Psoas muscle (tissue), 8 donors: ENCODE data around the gene ROR2. TPM values are rescaled to one million over a fixed set of nuclear protein-coding genes. Genes with fewer than 3 reads are reported as not detected.
"Not testable (repeated sequence)": the region's sequence is repeated elsewhere in the genome, so short reads cannot be mapped to it uniquely, and the experiment has no call there.

Experiments used
- ATAC-seq, 4 donors: fragments of 200-7000 bp; cut with Tn5 transposase; one replicate each; pipeline ENCODE4 v1.9.1; 2020; ENCODE audit warnings: moderate library complexity in 3 of 4, mild to moderate bottlenecking in 2 of 4
- DNase-seq, 2 donors: peaks; one replicate each; pipeline ENCODE4 v3.0.0-alpha.2; 2020
- H3K27ac ChIP-seq: fragments of 200-600 bp; one replicate; pipeline ENCODE4 v1.8.0; 2022
- H3K27me3 ChIP-seq, 3 donors: fragments of 200-600 bp in 1 of 3; one replicate each; pipeline versions ENCODE4 v1.6.1 to v1.8.0; 2013 to 2022; ENCODE audit warnings: low read length in 2 of 3, mild to moderate bottlenecking in 2 of 3, moderate library complexity in 1 of 3; ENCODE audit not compliant: insufficient read depth in 3 of 3
- H3K36me3 ChIP-seq, 2 donors: fragments of 200-600 bp in 1 of 2; one replicate each; pipeline versions ENCODE4 v1.6.1 to v1.8.0; 2013 to 2022; ENCODE audit warnings: low read depth in 1 of 2, mild to moderate bottlenecking in 1 of 2, moderate library complexity in 1 of 2; ENCODE audit not compliant: insufficient read depth in 1 of 2
- H3K4me1 ChIP-seq: fragments of 200-600 bp; one replicate; pipeline ENCODE4 v1.8.0; 2022
- H3K4me3 ChIP-seq: fragments of 200-600 bp; one replicate; pipeline ENCODE4 v1.8.0; 2022; ENCODE audit warnings: mild to moderate bottlenecking
- H3K9me3 ChIP-seq: fragments of 200-600 bp; one replicate; pipeline ENCODE4 v1.8.0; 2022
- CTCF ChIP-seq: fragments of 200-600 bp; IDR thresholded peaks from one replicate; pipeline ENCODE4 v1.8.0; 2022; ENCODE audit warnings: antibody characterized with exemption
- WGBS, 3 donors: extraction: QIAGEN DNeasy Blood & Tissue Kit; methylation state at CpG; one replicate each; pipeline versions ENCODE4 v1.1.6 to v1.1.7; 2013; 5-methylcytosine and 5-hydroxymethylcytosine counted together
- intact Hi-C, 2 donors: fragments of 100-400 bp; cut with DNase I; formaldehyde crosslinking; loops; one replicate each; pipeline versions ENCODE4 v1.11.0 to v1.14.2; 2022
- polyA plus RNA-seq, 3 donors: library from polyadenylated mRNA; stranded (reverse); fragments of 200-250 nt; gene quantifications; one replicate each; pipeline ENCODE4 v1.2.3, GENCODE V29; 2013
- total RNA-seq, 4 donors: library from RNA; stranded (reverse); fragmentation: NEBNext Ultra II Directional in 2 of 4; extraction: Animal tissue kit (Norgen Biotek cat#: 25700) in 2 of 4; gene quantifications; one replicate each; pipeline versions ENCODE4 v1.2.1 to v1.2.4, GENCODE V29; 2021 to 2023
- donor health status: healthy with polysubstance abuse.
- donor health status: DM: no; HTN: no; CAD: no; lungs with moderate emphysema.
- donor health status: Bipolar disorder and iron deficiency.
- donor health status: healthy.
- donor health status: DM: yes; HTN: yes; CAD: no.
- donor health status: DM: no; HTN: no; CAD: no.
- donor health status: DM: no; HTN: no; CAD: no.
- donor health status: DM: yes; HTN: yes; CAD: no.

ROR2 gene
- total and polyA plus RNA-seq, 7 donors: 0.05 to 0.52 (median 0.15) TPM

- Histone ChIP-seq H3K27me3 (no peaks in the 10 kb centered on the region), H3K9me3 (no peaks in the 10 kb centered on the region), H3K4me1 (no peaks in the 10 kb centered on the region), H3K36me3 (no peaks in the 10 kb centered on the region), H3K4me3 (no peak overlapping the region), H3K27ac (no peak overlapping the region)
- 21 to 31% (median 24%) methylated on average over 6 of the region's 6 CpGs for WGBS, 3 donors
- DNase-seq (no peak), ATAC-seq (no peak)
- intact Hi-C loops: no loop called here
- no peak for TF ChIP-seq CTCF
These were observed 154.3 kb downstream of the ROR2 start for GRCh38 chr9:91795598-91796241.

- intact Hi-C loops, H3K36me3 ChIP-seq, H3K4me1 ChIP-seq, DNase-seq, H3K9me3 ChIP-seq, ATAC-seq, H3K4me3 ChIP-seq, H3K27ac ChIP-seq, H3K27me3 ChIP-seq: not testable (repeated sequence)
- WGBS, 3 donors: 72 to 83% (median 75%) methylated on average over 5 of the region's 5 CpGs
These were observed 156.7 kb downstream of the ROR2 start for GRCh38 chr9:91793371-91793770.

GRCh38 chr9:91790917-91791316 lies 159.1 kb downstream of the ROR2 start:
- Histone ChIP-seq H3K36me3 (no peaks in the 10 kb centered on the region), H3K4me3 (no peak overlapping the region), H3K27ac (no peak overlapping the region), H3K4me1 (no peaks in the 10 kb centered on the region), H3K9me3 (peaks cover 4% of the 10 kb centered on the region), H3K27me3 (no peaks in the 10 kb centered on the region)
- 72 to 75% (median 74%) methylated on average over 4 of the region's 4 CpGs for WGBS, 3 donors
- DNase-seq (no peak), ATAC-seq (no peak)
- intact Hi-C loops: no loop called here
- no peak for TF ChIP-seq CTCF

- no peak overlapping the region for H3K4me3 ChIP-seq
- H3K27me3 ChIP-seq: no peaks in the 10 kb centered on the region
- DNase-seq (no peak), ATAC-seq (no peak)
- WGBS, 3 donors: 89 to 90% (median 89%) methylated on average over 3 of the region's 3 CpGs
- H3K36me3 ChIP-seq: no peaks in the 10 kb centered on the region
- H3K27ac ChIP-seq: no peak overlapping the region
- no peak for TF ChIP-seq CTCF
- intact Hi-C loops: no loop called here
- peaks cover 4% of the 10 kb centered on the region for H3K9me3 ChIP-seq
- H3K4me1 ChIP-seq: no peaks in the 10 kb centered on the region
These were observed 160.1 kb downstream of the ROR2 start for GRCh38 chr9:91789941-91790340.

- Histone ChIP-seq H3K27me3 (no peaks in the 10 kb centered on the region), H3K4me3 (no peak overlapping the region), H3K4me1 (no peaks in the 10 kb centered on the region), H3K36me3 (no peaks in the 10 kb centered on the region), H3K27ac (no peak overlapping the region), H3K9me3 (peaks cover 4% of the 10 kb centered on the region)
- ATAC-seq: no peak
- DNase-seq: no peak
- no peak for TF ChIP-seq CTCF
- intact Hi-C loops: no loop called here
These were observed 162.1 kb downstream of the ROR2 start for GRCh38 chr9:91787931-91788330.
